Neural crest cell (in vitro differentiated cells): ENCODE measurements around the gene MISP3. TPM values are rescaled to one million over a fixed set of nuclear protein-coding genes. Genes with fewer than 3 reads are reported as not detected.

Source experiments
- DNase-seq: peaks from one replicate; pipeline ENCODE4 v3.0.0; 2021; ENCODE audit warnings: low read depth, mixed read lengths, low spot score
- H3K27ac Mint-ChIP-seq: one replicate; pipeline ENCODE4 v1.8.0; 2021; ENCODE audit warnings: mild to moderate bottlenecking, mixed read lengths; ENCODE audit not compliant: unreplicated experiment
- H3K27me3 Mint-ChIP-seq: 2 replicates; pipeline ENCODE4 v1.8.0; 2021; ENCODE audit warnings: low read depth, mild to moderate bottlenecking, mixed read lengths
- H3K36me3 Mint-ChIP-seq: 2 replicates; pipeline ENCODE4 v1.8.0; 2021; ENCODE audit warnings: low read depth, mild to moderate bottlenecking, mixed read lengths
- H3K4me1 Mint-ChIP-seq: 2 replicates; pipeline ENCODE4 v1.8.0; 2021; ENCODE audit warnings: mixed read lengths
- H3K4me3 Mint-ChIP-seq: one replicate; pipeline ENCODE4 v1.8.0; 2021; ENCODE audit warnings: mild to moderate bottlenecking, mixed read lengths
- H3K9me3 Mint-ChIP-seq: 2 replicates; pipeline ENCODE4 v1.8.0; 2021; ENCODE audit warnings: mixed read lengths
- CTCF ChIP-seq: fragments of 200-600 bp; sonication (generic); conservative IDR thresholded peaks from 2 replicates; pipeline ENCODE4 v1.5.0; 2021; ENCODE audit warnings: antibody characterized with exemption, mild to moderate bottlenecking
- total RNA-seq: library from RNA; stranded (reverse); gene quantifications from 2 replicates; pipeline ENCODE4 v1.2.1, GENCODE V29; 2021

Gene MISP3
- total RNA-seq, 1 donor from 2014 or later = 0.98 TPM

- peaks cover 32% of the 10 kb centered on the region for H3K4me1 Mint-ChIP-seq
- H3K36me3 Mint-ChIP-seq = no peaks in the 10 kb centered on the region
- no peak overlapping the region for H3K27ac Mint-ChIP-seq
- no peak for TF ChIP-seq CTCF
- no peaks in the 10 kb centered on the region for H3K27me3 Mint-ChIP-seq
- no peak for DNase-seq
- peak overlapping the region; percentile 96 for H3K4me3 Mint-ChIP-seq
- no peaks in the 10 kb centered on the region for H3K9me3 Mint-ChIP-seq
Measured at GRCh38 chr19:14116525-14116917, 43.9 kb downstream of the MISP3 start.

- Mint-ChIP-seq H3K36me3 (no peaks in the 10 kb centered on the region), H3K27ac (no peak overlapping the region), H3K9me3 (no peaks in the 10 kb centered on the region), H3K4me1 (peaks cover 32% of the 10 kb centered on the region), H3K4me3 (peak overlapping the region; percentile 96), H3K27me3 (no peaks in the 10 kb centered on the region)
- no peak for TF ChIP-seq CTCF
- DNase-seq = no peak
Measured at GRCh38 chr19:14116918-14117578, 44.5 kb downstream of the MISP3 start.

- Mint-ChIP-seq H3K36me3 (no peaks in the 10 kb centered on the region), H3K27me3 (no peaks in the 10 kb centered on the region), H3K4me1 (peaks cover 31% of the 10 kb centered on the region), H3K4me3 (peak within 1 kb of the TSS; percentile 96), H3K27ac (peak within 1 kb of the TSS; percentile 97), H3K9me3 (no peaks in the 10 kb centered on the region)
- DNase-seq = peak; percentile 95
- no peak for TF ChIP-seq CTCF
Measured at GRCh38 chr19:14117668-14118164, 45.1 kb downstream of the MISP3 start, which contains the start of gene PRKACA. Gene PRKACA, minus strand, starts transcription at chr19:14117762. Its CDS starts 215 bp downstream, at chr19:14117547.

- H3K36me3 Mint-ChIP-seq = no peaks in the 10 kb centered on the region
- no peaks in the 10 kb centered on the region for H3K27me3 Mint-ChIP-seq
- peaks cover 26% of the 10 kb centered on the region for H3K4me1 Mint-ChIP-seq
- peak overlapping the region; percentile 97 for H3K27ac Mint-ChIP-seq
- TF ChIP-seq CTCF = no peak
- peak overlapping the region; percentile 87 for H3K4me3 Mint-ChIP-seq
- H3K9me3 Mint-ChIP-seq = no peaks in the 10 kb centered on the region
- no peak for DNase-seq
Measured at GRCh38 chr19:14118165-14119051, 45.8 kb downstream of the MISP3 start.

- peak overlapping the region; percentile 97 for H3K27ac Mint-ChIP-seq
- peak overlapping the region; percentile 87 for H3K4me3 Mint-ChIP-seq
- H3K4me1 Mint-ChIP-seq = peaks cover 26% of the 10 kb centered on the region
- no peaks in the 10 kb centered on the region for H3K27me3 Mint-ChIP-seq
- H3K9me3 Mint-ChIP-seq = no peaks in the 10 kb centered on the region
- no peak for DNase-seq
- no peak for TF ChIP-seq CTCF
- no peaks in the 10 kb centered on the region for H3K36me3 Mint-ChIP-seq
Measured at GRCh38 chr19:14119146-14119545, 46.6 kb downstream of the MISP3 start.
